ENCODE results near the gene ALDH1L2. TPM values are rescaled to one million over a fixed set of nuclear protein-coding genes. Genes with fewer than 3 reads are reported as not detected.

Gene ALDH1L2
- total RNA-seq, 1 experiment from 2014 or later, result 7.7 TPM

DNA sequence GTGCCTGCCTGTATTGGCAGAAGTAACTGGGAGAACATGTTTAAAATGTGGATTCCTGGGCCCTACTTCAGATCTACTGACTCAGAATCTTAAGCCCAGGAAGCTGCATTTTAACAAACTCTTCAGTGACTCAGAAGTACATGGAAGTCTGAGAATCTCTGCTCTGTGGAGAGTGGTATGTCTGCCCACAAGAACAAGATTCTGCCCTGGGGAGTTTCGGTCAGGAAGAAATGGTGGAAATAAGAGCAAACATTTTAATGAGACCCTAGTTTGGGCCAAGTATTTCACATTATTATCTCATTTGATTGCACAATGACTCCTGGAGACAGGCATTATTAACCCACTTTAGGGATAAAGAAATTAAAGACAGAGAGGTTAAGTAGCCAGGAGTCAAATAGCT, 8.2 kb downstream of the ALDH1L2 start:
- ChIA-PET CTCF (no interaction called here), POLR2A (no interaction called here)
- H3K4me3 Mint-ChIP-seq, result no peak overlapping the region
- DNase-seq (ENCODE audit: low spot score), result no peak
- H3K4me1 Mint-ChIP-seq, result peaks cover 7% of the 10 kb centered on the region
- no peak for ATAC-seq
- no peaks in the 10 kb centered on the region for H3K9me3 Mint-ChIP-seq
- H3K27ac Mint-ChIP-seq, result no peak overlapping the region
- TF ChIP-seq ZNF423 (CRISPR knock-in tag; IDR thresholded peaks at IDR 0.05) (no peak), OVOL2 (CRISPR knock-in tag; IDR thresholded peaks at IDR 0.05; ENCODE audit: borderline replicate concordance) (no peak)
- no peaks in the 10 kb centered on the region for H3K27me3 Mint-ChIP-seq (ENCODE audit: low read depth)
- no peaks in the 10 kb centered on the region for H3K36me3 Mint-ChIP-seq

DNA sequence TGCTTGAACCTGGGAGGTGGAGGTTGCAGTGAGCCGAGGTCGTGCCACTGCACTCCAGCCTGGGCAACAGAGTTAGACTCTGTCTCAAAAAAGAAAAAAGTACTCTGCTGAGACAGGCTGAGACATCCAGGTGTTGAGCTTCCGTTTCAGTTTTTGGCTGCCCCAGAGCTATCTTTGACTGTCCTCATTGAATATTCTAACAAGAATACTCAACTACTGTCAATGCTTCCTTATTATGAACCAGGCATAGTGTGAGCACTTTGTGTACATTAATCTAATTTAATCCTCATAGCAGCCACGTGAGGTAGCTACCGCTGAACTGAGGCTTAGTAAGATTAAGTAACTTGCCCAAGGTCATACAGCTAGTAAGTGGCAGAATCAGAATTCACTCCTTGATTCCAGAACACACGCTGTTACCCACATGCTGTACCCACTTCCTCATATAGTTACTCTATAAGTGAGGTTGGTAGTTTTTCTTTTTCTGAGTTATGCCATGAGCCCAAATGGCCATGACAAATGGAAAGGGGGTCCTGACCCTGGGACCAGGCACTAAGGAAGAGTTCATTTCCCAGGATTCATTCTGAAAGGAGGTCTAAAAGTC, 11.3 kb downstream of the ALDH1L2 start:
- Mint-ChIP-seq H3K4me1 (no peaks in the 10 kb centered on the region), H3K36me3 (peaks cover 4% of the 10 kb centered on the region; the same call in 1 of the 2 replicates), H3K27me3 (ENCODE audit: low read depth) (no peaks in the 10 kb centered on the region), H3K9me3 (peaks cover 3% of the 10 kb centered on the region; the same call in 1 of the 2 replicates), H3K4me3 (no peak overlapping the region), H3K27ac (no peak overlapping the region)
- DNase-seq (ENCODE audit: low spot score), result no peak
- POLR2A ChIA-PET, result interaction anchor here (1.1 kb wide), 1 partner anchor 11 kb away, joined by 3 read pairs; no protein-coding TSS in a partner anchor
- ATAC-seq, result no peak
- TF ChIP-seq TEAD1 (CRISPR knock-in tag; IDR thresholded peaks at IDR 0.05), result no peak
- TF ChIP-seq SMAD3 (CRISPR knock-in tag; IDR thresholded peaks at IDR 0.05; ENCODE audit: borderline replicate concordance), result no peak
- TF ChIP-seq NFATC4 (CRISPR knock-in tag; IDR thresholded peaks at IDR 0.05), result no peak
- TF ChIP-seq ESRRA (CRISPR knock-in tag; IDR thresholded peaks at IDR 0.05; ENCODE audit: borderline replicate concordance), result no peak
- TF ChIP-seq SMAD4 (CRISPR knock-in tag; IDR thresholded peaks at IDR 0.05), result no peak
- no peak for TF ChIP-seq MYBL2 (CRISPR knock-in tag; IDR thresholded peaks at IDR 0.05)
- no peak for TF ChIP-seq ZNF671 (CRISPR knock-in tag; IDR thresholded peaks at IDR 0.05)
- CTCF ChIA-PET, result no interaction called here

DNA sequence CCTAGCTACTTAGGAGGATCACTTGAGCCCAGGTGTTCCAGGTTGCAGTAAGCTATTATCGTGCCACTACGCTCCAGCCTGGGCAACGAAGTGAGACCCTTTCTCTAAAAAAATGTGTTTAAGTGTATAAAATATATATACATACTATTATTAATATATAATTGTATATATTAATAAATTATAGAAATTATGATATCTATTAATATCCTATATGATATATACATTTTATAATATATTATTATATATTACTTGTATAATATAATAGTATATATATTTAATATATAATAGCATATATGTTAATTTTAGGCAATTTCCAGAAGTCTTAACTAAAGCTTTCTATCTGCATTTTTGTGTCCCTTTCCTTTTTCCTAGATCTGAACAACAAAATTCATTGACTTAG, 12.3 kb downstream of the ALDH1L2 start:
- TF ChIP-seq, protein P1, sequence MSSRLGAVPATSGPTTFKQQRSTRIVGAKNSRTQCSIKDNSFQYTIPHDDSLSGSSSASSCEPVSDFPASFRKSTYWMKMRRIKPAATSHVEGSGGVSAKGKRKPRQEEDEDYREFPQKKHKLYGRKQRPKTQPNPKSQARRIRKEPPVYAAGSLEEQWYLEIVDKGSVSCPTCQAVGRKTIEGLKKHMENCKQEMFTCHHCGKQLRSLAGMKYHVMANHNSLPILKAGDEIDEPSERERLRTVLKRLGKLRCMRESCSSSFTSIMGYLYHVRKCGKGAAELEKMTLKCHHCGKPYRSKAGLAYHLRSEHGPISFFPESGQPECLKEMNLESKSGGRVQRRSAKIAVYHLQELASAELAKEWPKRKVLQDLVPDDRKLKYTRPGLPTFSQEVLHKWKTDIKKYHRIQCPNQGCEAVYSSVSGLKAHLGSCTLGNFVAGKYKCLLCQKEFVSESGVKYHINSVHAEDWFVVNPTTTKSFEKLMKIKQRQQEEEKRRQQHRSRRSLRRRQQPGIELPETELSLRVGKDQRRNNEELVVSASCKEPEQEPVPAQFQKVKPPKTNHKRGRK (CRISPR knock-in tag; IDR thresholded peaks at IDR 0.05; ENCODE audit: borderline replicate concordance), result no peak
- peak; percentile 92; the same call in 1 of the 2 replicates for TF ChIP-seq HMGA2 (CRISPR knock-in tag; IDR thresholded peaks at IDR 0.05)
- Mint-ChIP-seq H3K27ac (no peak overlapping the region), H3K9me3 (peaks cover 3% of the 10 kb centered on the region; the same call in 1 of the 2 replicates), H3K27me3 (ENCODE audit: low read depth) (no peaks in the 10 kb centered on the region), H3K4me1 (0 out of 2 replicates have a peak, but pooled peaks cover 5% of the 10 kb centered on the region), H3K4me3 (no peak overlapping the region), H3K36me3 (peaks cover 4% of the 10 kb centered on the region; the same call in 1 of the 2 replicates)
- no peak for ATAC-seq
- POLR2A ChIA-PET, result interaction anchor here (1.5 to 1.6 kb wide), 2 partner anchors 11 to 13 kb away, joined by 4 read pairs; no protein-coding TSS in a partner anchor
- CTCF ChIA-PET, result no interaction called here
- DNase-seq (ENCODE audit: low spot score), result no peak

DNA sequence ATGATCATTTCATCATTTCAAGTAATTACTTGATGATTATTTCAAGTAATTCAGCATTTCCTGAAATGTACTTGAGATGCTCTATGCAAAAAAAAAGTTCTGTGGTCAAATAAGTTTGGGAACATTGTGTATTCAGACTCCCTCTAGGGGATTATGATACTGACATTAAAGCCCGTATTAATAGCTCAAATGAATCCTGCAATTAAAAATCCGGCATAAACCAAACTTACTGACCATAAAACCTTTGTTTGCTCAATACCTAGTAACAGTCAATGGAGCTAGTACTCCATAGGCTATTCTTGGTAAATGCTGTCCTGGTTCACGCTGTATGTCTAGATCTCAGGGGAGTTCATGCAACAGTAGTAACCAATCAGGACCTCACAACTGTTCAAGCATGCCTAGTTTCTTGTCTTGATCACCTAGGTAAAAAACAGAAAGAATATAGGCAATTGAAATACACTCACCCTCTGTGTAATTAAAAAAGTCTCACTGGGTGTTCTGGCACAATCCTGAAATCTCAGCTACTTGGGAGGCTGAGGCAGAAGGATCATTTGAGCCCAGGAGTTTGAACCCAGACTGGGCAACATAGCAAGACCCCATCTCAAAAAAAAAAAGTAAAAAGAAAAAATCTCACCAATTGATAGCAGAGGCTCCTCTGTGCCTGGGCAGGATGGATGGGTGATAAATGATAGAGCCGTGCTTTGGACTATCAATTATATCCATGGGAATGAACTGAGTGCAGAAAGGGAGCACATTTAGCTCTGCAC, 14.1 kb downstream of the ALDH1L2 start:
- ChIA-PET CTCF (no interaction called here), POLR2A (interaction anchor here (0.7 to 1.6 kb wide), 3 partner anchors 13 to 38 kb away, joined by 3 to 4 read pairs (median 4); partner anchors contain the start of gene WASHC4)
- peaks cover 7% of the 10 kb centered on the region; the same call in 1 of the 2 replicates for H3K36me3 Mint-ChIP-seq

DNA sequence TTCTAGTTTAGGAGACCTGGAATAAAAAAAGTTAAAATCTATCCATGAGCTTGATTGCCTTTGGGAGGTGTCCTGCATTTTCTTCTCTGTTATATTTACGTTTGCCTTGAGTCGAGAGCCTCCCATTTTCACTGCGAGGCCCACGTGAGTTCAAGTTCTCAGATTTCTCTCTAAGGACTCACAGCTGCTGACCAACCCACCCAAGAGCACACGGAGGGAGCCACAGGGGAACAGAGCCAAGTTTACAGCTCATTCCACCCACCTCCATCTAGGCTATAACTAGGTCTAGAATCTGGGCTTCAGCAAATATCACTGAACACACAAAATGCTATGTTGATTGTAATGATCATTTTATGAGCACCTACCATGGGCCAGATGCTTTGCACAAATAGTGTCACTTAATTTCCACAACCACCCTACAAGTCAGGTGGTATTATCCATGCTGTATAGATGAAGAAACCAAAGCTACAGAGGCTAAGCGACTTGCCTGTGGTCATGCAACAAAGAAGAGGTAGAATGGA, 16.7 kb downstream of the ALDH1L2 start:
- DNase-seq (ENCODE audit: low spot score), result no peak
- Mint-ChIP-seq H3K9me3 (peaks cover 3% of the 10 kb centered on the region; the same call in 1 of the 2 replicates), H3K27ac (0 out of 2 replicates have a peak overlapping the region, but pooled peaks have one; percentile 18), H3K4me1 (peaks cover 18% of the 10 kb centered on the region), H3K36me3 (peaks cover 7% of the 10 kb centered on the region; the same call in 1 of the 2 replicates), H3K4me3 (no peak overlapping the region), H3K27me3 (ENCODE audit: low read depth) (no peaks in the 10 kb centered on the region)
- CTCF ChIA-PET, result interaction anchor here (1.3 to 2.4 kb wide), 2 partner anchors 18 to 686 kb away, joined by 3 to 6 read pairs; no protein-coding TSS in a partner anchor
- ATAC-seq, result no peak
- POLR2A ChIA-PET, result interaction anchor here (0.7 kb wide), 1 partner anchor 212 kb away, joined by 4 read pairs; no protein-coding TSS in a partner anchor
- TF ChIP-seq, protein P2, sequence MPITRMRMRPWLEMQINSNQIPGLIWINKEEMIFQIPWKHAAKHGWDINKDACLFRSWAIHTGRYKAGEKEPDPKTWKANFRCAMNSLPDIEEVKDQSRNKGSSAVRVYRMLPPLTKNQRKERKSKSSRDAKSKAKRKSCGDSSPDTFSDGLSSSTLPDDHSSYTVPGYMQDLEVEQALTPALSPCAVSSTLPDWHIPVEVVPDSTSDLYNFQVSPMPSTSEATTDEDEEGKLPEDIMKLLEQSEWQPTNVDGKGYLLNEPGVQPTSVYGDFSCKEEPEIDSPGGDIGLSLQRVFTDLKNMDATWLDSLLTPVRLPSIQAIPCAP (CRISPR knock-in tag; IDR thresholded peaks at IDR 0.05), result no peak
- TF ChIP-seq, protein P3, sequence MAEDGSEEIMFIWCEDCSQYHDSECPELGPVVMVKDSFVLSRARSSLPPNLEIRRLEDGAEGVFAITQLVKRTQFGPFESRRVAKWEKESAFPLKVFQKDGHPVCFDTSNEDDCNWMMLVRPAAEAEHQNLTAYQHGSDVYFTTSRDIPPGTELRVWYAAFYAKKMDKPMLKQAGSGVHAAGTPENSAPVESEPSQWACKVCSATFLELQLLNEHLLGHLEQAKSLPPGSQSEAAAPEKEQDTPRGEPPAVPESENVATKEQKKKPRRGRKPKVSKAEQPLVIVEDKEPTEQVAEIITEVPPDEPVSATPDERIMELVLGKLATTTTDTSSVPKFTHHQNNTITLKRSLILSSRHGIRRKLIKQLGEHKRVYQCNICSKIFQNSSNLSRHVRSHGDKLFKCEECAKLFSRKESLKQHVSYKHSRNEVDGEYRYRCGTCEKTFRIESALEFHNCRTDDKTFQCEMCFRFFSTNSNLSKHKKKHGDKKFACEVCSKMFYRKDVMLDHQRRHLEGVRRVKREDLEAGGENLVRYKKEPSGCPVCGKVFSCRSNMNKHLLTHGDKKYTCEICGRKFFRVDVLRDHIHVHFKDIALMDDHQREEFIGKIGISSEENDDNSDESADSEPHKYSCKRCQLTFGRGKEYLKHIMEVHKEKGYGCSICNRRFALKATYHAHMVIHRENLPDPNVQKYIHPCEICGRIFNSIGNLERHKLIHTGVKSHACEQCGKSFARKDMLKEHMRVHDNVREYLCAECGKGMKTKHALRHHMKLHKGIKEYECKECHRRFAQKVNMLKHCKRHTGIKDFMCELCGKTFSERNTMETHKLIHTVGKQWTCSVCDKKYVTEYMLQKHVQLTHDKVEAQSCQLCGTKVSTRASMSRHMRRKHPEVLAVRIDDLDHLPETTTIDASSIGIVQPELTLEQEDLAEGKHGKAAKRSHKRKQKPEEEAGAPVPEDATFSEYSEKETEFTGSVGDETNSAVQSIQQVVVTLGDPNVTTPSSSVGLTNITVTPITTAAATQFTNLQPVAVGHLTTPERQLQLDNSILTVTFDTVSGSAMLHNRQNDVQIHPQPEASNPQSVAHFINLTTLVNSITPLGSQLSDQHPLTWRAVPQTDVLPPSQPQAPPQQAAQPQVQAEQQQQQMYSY (CRISPR knock-in tag; IDR thresholded peaks at IDR 0.05), result no peak
- TF ChIP-seq, protein P4, sequence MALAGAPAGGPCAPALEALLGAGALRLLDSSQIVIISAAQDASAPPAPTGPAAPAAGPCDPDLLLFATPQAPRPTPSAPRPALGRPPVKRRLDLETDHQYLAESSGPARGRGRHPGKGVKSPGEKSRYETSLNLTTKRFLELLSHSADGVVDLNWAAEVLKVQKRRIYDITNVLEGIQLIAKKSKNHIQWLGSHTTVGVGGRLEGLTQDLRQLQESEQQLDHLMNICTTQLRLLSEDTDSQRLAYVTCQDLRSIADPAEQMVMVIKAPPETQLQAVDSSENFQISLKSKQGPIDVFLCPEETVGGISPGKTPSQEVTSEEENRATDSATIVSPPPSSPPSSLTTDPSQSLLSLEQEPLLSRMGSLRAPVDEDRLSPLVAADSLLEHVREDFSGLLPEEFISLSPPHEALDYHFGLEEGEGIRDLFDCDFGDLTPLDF (CRISPR knock-in tag; IDR thresholded peaks at IDR 0.05), result no peak

More for the DNA sequence above, 14.1 kb downstream of the ALDH1L2 start:
- H3K9me3 Mint-ChIP-seq, result peaks cover 3% of the 10 kb centered on the region; the same call in 1 of the 2 replicates
- no peak overlapping the region for H3K4me3 Mint-ChIP-seq
- H3K4me1 Mint-ChIP-seq, result peaks cover 10% of the 10 kb centered on the region
- H3K27me3 Mint-ChIP-seq (ENCODE audit: low read depth), result no peaks in the 10 kb centered on the region
- ATAC-seq (no peak), DNase-seq (ENCODE audit: low spot score) (no peak)
- TF ChIP-seq HMGA2 (CRISPR knock-in tag; IDR thresholded peaks at IDR 0.05) (no peak), ZNF121 (CRISPR knock-in tag; IDR thresholded peaks at IDR 0.05) (peak; percentile 43; the same call in 1 of the 2 replicates)
- no peak overlapping the region for H3K27ac Mint-ChIP-seq

Data from WTC11 (cell line).